Stimulated activated CD8-positive, alpha-beta memory T cell treated with anti-CD3 and anti-CD28 coated beads, Interleukin-2, amount 100 ng/mL, for 48 hours (primary cell): Measurements from ENCODE around the gene HMCES.
A peak's percentile ranks its signal among the peaks of the same experiment; 100 is the strongest.
"Not testable (repeated sequence)": the region's sequence is repeated elsewhere in the genome, so short reads cannot be mapped to it uniquely, and the experiment has no call there.

Source experiments
- DNase-seq, 2 donors: peaks; one replicate each; pipeline ENCODE4 v3.0.0-alpha.2; 2020; ENCODE audit warnings: low read depth in 2 of 2

The HMCES gene

DNA sequence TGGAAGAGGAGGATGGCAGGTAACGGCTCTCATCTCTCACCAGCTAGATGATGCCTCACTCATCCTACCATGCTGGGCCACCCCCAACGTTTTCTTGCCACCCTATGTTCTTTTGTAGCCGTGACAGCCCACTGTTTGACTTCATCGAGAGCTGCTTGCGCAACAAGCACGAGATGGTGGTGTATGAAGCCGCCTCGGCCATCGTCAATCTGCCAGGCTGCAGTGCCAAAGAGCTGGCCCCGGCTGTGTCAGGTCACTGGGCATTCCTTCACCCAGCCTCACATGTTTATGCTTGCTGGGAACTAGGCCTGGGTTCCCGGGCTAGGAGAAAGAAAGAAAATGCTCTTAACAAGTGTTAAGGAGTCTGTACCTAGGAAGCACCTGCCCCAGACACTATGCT lies 21.1 kb upstream of the HMCES start:
- DNase-seq, result no peak

DNA sequence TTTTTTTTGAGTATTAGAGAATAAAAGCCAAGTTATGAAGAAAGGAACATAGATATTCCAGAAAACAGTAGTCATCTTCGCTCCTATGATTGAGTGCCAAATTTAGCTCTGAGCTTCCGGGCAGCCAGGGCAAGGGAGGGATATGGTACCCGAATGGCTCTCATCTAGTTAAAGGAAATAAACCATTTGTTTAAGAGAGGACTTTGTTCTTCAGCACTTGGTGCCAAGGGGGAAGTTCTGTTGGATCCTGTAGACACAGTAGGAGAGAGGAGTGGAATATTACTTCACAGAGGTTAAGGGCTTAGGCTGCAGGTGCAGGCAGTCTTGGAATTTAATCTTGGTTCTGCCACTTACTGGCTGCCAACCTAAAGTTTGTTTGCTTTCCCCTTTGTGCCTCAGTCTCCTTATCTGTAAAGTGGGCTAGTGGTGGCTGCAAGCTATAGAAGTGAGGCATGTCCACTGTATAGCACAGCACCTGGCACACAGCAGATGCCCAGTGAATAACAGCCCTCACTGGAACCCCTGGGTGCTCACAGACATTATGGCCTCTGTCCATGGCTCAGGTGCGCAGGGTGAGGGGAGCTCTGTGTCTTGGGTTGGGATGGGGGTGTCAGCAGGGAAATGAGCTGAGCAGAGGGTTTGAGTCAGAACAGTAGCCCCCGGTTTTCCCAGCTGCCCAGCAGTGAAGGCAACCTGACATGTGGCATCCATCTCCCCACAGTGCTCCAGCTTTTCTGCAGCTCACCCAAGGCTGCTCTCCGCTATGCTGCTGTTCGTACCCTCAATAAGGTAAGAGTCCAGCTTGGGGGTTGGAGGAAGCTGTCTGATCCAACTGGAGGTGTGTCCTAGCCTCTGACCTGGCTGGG lies 18.8 kb upstream of the HMCES start:
- DNase-seq, result no peak

DNA sequence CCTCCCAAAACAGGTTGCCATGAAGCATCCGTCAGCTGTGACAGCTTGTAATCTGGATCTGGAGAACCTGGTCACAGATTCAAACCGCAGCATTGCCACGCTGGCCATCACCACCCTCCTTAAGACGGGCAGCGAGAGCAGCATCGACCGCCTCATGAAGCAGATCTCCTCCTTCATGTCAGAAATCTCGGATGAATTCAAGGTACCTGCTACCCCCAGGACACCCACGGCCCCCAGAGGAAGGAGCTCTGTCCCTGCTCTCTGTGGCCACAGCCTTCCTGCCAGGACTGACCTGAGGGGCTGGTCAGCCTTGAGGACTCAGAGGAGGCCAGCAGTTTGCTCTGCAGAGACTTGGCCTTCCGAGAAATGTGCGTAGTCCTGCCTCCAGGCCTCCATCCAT lies 18.1 kb upstream of the HMCES start:
- DNase-seq, result no peak

DNA sequence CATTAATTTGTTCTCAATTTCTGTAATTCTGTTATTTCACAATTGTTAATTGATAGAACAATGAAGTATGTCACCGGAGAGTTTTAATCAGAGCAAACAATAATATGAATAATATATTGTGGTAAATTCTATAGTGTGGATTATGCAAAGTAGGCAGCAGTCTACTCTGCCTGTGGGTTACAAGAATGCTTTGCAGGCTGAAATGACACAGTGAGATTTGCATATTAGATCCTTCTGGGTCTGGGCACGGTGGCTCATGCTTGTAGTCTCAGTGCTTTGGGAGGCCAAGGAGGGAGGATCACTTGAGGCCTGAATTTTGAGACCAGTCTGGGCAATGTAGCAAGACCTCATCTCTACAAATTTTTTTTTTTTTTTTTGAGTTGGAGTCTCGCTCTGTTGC lies 16.8 kb upstream of the HMCES start:
- no peak for DNase-seq

DNA sequence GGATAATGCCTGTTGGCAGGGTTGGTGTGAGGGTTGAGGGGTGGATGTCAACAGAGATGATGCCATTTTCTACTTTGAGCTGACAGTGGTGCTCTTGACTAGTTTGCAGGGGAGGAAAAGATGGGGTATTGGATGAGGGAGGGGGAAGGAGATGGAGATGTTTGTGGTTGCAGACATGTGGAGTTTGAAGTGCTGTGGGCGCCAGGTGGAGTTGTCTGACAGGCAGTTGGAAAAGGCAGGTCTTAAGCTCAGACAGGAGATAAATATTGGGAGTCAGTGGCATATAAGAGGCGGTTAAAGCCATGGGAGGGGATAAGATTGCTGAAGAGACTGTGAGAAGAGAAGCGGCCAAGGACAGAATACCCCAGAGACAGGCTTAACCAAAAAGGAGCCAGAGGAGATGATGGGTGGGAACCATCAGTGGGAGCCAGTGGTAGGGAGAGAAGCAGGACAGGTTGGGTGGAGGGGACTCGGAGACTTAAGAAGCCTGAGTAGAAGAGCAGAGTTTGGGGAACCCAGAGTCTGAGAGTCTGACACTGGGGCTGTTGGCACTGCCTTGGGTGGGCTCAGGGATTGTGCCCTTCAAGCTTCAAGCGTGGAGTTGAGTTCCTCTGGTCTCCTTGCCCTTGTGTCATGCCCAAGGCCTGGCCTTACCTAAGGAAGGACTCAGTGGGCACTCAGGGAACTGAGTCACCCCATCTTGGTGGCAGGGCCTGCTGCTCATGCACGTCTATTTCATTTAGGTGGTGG lies 15.3 kb upstream of the HMCES start:
- DNase-seq, result no peak

DNA sequence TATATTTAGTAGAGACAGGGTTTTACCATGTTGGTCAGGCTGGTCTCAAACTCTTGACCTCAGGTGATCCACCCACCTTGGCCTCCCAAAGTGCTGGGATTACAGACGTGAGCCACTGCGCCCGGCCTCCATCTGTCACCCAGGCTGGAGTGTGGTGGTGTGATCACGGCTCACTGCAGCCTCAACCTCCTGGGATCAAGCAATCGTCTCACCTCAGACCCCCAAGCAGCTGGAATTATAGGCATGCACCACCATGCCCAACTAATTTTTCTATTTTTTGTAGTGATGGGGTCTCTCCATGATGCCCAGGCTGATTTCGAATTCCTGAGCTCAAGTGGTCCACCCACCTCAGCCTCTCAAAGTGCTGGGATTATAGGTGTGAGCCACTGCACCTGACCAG lies 13.7 kb upstream of the HMCES start:
- DNase-seq, result not testable (repeated sequence)

DNA sequence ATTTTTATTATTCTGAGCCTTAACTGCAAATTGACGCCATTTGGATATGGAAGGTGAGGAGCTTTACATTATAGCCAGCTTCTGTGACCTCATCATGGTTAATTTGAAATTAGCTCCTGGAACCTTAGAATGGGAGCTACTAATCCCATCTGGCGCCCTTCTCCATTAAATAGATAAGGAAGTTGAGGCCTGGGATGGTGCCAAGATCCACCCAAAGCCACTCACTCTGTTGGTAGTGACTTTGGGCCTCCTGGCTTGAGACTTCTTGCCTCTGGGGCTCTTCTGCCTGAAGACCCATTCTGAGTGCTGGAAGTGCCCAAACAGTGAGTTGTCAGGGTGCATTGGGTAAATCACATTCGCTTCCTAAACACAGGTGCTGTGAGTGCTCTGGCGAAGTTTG lies 12.0 kb upstream of the HMCES start:
- no peak for DNase-seq

DNA sequence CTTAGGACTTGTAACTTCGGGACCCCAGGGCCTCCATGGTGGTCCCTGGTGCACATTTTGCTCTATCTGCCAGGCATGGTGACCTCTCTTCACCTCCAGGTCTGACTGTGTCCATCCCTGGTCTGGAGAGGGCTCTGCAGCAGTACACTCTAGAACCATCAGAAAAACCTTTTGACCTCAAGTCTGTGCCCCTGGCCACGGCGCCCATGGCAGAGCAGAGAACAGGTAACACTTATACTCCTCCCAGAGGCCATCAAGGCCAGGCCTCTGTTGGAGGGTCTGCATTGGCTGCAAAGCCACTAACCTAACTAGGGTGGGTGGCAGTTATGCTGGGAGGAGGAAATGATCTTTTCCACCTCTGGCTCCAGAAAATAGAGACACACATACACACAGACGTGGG lies 10.3 kb upstream of the HMCES start:
- DNase-seq, result no peak

DNA sequence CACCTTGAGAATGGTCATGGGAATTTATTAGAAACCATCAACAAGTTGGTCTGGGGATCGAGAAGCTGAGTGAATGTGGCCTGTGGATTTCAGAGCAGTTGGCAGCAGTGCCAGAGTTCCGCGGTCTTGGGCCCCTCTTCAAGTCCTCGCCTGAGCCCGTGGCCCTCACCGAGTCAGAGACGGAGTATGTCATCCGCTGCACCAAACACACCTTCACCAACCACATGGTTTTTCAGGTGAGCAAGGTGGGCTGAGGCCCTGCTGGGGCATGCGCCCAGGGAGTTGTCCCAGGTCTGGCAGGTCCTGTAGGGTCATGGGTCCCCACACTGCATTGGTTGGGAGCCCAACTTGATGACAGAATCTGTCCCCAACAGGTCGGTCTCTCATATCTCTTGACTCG lies 7.0 kb upstream of the HMCES start:
- DNase-seq, result no peak

DNA sequence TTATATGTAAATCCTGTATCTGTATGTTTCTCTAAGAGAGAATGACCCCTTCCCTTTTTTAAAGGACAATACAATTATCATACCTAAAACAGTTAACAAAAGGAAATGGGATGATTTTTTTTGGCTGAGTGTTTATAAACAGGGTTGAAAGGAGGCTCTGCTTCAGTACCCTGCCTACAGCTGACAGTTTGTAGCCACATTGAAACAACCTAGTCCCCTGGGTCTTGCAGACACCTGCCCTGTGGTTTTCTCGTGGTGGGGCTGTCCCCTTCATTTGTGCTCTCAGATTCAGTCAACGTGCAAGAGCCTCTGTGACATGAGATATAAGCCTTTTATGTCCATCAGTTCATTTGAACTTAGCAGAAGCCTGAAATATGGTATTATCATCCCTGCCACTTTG lies 2.3 kb upstream of the HMCES start:
- DNase-seq, result no peak

DNA sequence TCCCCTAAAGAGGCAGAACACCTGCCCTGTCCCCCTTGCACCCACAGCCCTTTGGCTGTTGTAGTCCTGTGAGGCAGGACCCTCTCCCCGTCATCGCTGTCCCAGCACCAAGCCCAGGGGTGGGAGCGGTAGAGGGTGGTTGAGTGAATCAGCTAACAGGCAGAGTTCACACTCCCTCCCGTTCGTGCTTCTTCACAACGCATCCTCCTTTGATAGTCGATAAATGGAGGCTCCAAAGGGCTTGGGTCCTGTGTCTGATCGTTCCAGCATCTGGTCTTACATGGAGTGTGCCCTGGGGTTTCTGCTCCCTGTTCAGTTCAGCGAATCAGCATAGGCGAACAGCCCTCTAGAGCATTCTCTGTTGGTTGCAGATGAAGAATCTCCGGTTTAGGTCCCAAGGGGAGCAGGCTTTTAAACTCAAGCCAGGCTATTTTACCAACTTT lies 820 bp upstream of the HMCES start:
- no peak for DNase-seq

DNA sequence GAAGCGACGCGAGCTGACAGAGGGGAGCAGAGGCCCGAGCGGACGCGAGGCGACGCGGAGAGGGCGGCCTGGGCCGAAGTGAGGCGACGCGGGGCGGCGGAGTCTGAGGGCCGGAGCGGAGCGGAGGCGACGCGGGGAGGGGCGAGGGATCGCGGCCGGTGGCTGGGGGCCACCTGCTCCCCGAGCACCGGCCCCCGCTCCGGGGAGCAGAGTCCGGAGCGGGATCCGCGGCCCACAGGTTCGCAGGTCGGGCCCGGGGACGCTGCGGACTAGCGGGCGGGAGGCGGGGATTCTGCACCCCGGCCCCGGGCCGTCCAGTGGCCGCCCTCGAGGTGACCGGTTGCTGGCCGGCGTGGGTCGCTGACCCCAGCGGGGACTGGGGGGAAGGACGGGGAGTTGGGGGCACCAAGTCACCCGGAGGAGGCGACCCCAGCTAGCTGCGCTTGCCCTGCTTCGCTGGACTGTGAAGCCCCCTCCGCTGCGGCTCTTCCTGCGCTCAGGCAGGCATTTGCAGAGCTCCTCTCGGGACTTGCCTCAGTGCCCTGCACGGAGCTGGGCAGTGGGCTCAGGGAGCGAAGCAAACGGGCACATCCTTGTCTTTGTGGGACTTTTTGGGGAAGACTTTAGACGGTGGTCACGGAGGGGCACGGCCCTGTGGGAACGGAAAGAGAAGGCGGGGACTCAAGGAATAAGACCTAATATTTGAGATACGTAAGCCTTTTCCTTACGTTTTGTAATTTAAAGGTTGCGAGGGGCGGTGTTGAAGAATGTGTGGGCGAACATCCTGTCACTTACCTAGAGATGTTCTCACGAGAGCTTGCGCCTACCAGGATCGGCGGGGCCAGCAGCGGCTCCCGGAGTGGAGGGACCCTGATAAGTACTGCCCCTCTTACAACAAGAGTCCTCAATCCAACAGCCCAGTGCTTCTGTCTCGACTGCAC lies 566 bp downstream of the HMCES start:
- peak; percentile 51 to 57 for DNase-seq

DNA sequence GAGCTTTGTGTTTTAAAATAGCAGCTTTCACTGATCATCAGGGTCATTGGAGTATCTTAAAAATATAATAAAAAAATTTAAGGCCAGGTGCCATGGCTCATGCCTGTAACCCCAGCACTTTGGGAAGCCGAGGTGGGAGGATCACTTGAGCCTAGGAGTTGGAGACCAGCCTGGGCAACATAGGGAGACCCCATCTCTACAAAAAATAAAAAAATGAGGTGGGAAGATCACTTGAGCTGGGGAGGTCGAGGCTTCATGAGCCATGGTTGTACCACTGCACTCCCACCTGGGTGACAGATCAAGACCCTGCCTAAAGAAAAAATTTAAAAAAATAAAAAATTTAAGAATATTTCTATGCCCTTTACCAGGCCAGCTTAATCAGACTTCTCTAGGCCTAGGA lies 1.5 kb downstream of the HMCES start:
- no peak for DNase-seq

DNA sequence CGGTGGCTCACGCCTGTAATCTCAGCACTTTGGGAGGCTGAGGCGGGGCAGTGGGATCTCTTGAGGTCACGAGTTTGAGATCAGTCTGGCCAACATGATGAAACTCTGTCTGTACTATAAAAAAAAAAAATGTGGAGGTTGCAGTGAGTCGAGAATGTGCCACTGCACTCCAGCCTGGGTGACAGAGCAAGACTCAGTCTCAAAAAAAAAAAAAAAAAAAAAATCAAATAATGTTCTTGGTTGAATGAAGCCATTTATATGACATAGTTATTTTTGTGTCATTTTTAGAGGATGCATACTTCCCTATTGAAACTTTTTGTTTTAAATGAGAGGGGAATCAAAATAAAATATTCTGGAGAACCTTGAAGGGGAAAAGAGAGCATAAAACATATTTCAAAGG lies 3.1 kb downstream of the HMCES start:
- no peak for DNase-seq

DNA sequence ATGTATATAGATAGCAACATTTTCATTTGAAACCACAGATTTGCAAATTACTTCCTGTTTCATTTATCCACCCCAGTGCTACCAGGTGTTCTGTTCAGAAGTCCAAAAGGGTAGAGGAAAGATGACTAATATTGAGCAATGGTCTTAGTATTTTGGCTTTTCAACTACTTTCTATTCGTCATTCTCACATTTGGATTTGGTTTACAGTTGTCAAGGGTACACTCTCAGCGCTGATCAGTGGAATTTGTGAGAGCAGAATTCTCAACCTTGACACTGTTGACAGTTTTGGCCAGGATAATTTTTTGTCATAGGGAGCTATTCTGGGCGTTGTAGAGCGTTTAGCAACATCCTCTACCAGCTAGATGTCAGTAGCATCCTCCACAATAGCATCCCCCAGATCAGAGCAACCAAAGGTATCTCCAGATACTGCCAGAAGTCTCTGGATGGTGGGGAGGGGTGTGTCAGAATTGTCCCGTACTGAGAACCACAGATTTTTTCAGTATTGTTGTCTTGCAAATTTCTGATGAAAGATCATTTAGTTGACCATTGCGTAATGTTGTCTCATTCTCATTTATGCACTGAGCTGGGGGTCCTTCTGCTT lies 4.2 kb downstream of the HMCES start:
- DNase-seq, result no peak

DNA sequence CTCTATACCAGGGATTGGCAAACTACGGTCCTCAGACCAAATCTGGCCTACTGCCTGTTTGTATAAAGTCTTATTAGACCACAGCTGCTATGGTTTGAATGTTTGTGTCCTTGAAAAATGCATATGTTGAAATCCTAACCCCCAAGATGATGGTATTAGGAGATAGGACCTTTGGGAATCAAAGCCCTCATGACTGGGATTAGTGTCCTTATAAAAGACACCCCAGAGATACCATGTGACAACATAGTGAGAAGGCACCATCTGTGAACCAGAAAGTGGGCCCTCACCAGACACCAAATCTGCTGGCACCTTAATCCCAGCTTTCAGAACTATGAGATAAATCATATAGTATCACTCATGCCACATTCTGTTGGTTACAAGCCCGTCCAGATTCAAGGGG lies 7.4 kb downstream of the HMCES start:
- no peak for DNase-seq

DNA sequence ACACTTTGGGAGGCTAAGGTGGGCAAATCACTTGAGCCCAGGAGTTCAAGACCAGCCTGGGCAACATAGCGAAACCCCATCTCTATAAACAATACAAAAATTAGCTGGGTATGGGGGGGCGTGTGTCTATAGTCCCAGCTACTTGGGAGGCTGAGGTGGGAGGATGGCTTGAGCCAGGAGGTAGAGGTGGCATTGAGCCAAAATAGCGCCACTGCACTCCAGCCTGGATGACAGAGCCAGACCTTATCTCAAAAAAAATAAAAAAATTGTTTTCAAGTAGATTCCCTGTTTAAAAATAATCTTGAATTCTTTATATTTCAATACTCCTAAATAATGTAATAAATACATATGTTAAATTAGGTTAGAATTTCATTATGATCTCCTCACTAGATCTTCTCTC lies 9.8 kb downstream of the HMCES start:
- DNase-seq, result no peak

DNA sequence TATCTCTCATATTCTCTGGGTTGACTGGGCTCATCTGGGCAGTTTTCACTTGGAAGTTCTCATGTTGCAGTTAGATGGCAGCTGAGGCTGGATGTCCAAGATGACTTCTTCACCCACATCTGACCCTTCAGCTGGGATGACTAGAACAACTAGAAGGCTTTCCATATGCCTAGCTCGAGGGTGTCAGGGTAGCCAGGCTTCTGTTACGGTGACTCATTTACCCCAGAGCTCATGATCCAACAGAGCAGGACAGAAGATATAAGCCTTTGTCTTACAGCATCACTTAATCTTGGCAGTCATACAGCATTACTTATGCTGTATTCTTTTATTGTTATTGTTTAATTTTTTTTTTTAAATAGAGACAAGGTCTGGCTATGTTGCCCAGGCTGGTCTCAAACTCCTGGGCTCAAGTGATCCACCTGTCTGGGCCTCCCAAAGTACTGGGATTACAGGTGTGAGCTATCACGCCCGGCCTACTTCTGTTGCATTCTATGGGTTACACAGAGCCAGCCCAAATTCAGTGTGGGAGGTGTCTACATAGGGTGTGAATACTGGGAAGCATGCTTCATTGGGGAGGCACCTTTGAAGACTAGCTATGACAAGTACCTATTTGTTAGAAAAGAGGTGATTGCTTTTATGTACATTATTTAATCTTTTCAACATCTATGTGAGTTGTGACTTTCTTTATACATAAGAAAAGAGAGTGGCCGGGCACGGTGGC lies 10.7 kb downstream of the HMCES start:
- DNase-seq, result no peak

DNA sequence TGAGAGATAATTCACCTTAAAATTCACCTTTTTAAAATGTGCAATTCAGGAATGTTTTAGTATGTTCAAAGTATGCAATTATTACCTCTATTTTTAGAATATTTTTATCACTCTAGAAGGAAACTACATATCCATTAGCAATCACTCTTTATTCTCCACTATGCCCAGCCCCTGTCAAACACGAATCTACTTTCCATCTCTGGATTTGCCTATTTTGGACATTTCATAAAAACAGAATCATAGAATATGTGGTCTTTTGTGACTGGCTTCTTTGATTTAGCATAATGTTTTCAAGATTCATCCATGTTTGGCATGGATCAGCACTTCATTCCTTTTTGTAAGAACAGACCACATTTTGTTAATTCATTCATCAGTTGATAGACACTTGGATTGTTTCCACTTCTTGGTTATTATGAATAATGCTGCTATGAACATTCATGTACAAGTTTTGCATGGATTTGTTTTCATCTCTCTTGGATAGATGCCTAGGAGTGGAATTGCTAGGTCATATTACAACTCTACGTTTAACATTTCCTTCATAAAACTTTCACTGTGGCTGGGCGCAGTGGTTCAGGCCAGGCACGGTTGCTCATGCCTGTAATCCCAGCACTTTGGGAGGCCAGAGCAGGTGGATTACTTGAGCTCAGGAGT lies 12.7 kb downstream of the HMCES start:
- DNase-seq, result no peak

DNA sequence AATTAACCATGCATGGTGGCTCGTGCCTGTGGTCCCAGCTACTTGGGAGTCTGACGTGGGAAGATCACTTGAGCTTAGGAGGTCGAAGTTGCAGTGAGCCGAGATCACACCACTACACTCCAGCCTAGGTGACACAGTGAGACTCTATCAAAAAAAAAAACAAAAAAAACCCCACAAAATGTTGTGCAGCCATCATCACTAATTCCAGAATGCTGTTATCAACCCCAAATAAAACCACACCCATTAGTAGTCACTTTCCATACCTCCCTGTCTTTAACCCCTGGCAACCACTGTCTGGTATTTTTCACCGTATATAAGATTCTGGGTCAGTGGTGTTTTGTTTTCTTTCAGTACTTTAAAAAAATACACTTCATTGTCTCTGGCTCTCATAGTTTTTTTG lies 16.6 kb downstream of the HMCES start:
- no peak for DNase-seq
